Neural progenitor cell (in vitro differentiated cells): ENCODE measurements around the gene OR2T34. TPM values are rescaled to one million over a fixed set of nuclear protein-coding genes. Genes with fewer than 3 reads are reported as not detected.

Experiments
- DNase-seq: peaks from one replicate; pipeline ENCODE4 v3.0.0-alpha.2; 2016; ENCODE audit warnings: low spot score
- H2AFZ ChIP-seq: fragments of 200-600 bp; sonication (generic); replicated peaks from 2 replicates; pipeline ENCODE4 v1.6.1; 2016; ENCODE audit warnings: antibody characterized with exemption
- H3F3A ChIP-seq: fragments of 200-600 bp; sonication (generic); 2 replicates; pipeline ENCODE4 v1.6.1; 2016; ENCODE audit warnings: antibody characterized with exemption, low read depth
- H3K27ac ChIP-seq: fragments of 200-600 bp; sonication (generic); 2 replicates; pipeline ENCODE4 v1.5.1; 2016; ENCODE audit warnings: mild to moderate bottlenecking
- H3K27me3 ChIP-seq: fragments of 200-600 bp; sonication (generic); 2 replicates; pipeline ENCODE4 v1.6.1; 2016; ENCODE audit warnings: mild to moderate bottlenecking, moderate library complexity
- H3K36me3 ChIP-seq: fragments of 200-600 bp; sonication (generic); 2 replicates; pipeline ENCODE4 v1.5.1; 2016
- H3K4me1 ChIP-seq: fragments of 200-600 bp; sonication (generic); 2 replicates; pipeline ENCODE4 v1.6.1; 2016; ENCODE audit warnings: mixed run types
- H3K4me2 ChIP-seq: fragments of 200-600 bp; sonication (generic); 2 replicates; pipeline ENCODE4 v1.6.1; 2016
- H3K4me3 ChIP-seq: fragments of 200-600 bp; sonication (generic); 2 replicates; pipeline ENCODE4 v1.5.1; 2016
- H3K79me2 ChIP-seq: fragments of 200-600 bp; sonication (generic); 2 replicates; pipeline ENCODE4 v1.6.1; 2016; ENCODE audit warnings: low read depth
- H3K9ac ChIP-seq: fragments of 200-600 bp; sonication (generic); 2 replicates; pipeline ENCODE4 v1.6.1; 2016
- H3K9me3 ChIP-seq: fragments of 200-600 bp; sonication (generic); 2 replicates; pipeline ENCODE4 v1.5.1; 2016; ENCODE audit warnings: low read depth
- H4K20me1 ChIP-seq: fragments of 200-600 bp; sonication (generic); 2 replicates; pipeline ENCODE4 v1.6.1; 2016; ENCODE audit warnings: low read depth
- H3K27ac Mint-ChIP-seq: 3 replicates; pipeline ENCODE4 v1.8.0; 2021; ENCODE audit warnings: mixed read lengths
- H3K27me3 Mint-ChIP-seq: 2 replicates; pipeline ENCODE4 v1.8.0; 2022; ENCODE audit warnings: low read depth, mild to moderate bottlenecking, inconsistent platforms, moderate library complexity, mixed read lengths; ENCODE audit not compliant: insufficient read depth
- H3K36me3 Mint-ChIP-seq: 3 replicates; pipeline ENCODE4 v1.8.0; 2021; ENCODE audit warnings: mixed read lengths
- H3K4me1 Mint-ChIP-seq: 3 replicates; pipeline ENCODE4 v1.8.0; 2021; ENCODE audit warnings: mixed read lengths
- H3K4me3 Mint-ChIP-seq: 3 replicates; pipeline ENCODE4 v1.8.0; 2021; ENCODE audit warnings: mild to moderate bottlenecking, moderate library complexity, mixed read lengths
- H3K9me3 Mint-ChIP-seq: 3 replicates; pipeline ENCODE4 v1.8.0; 2020; ENCODE audit warnings: mixed read lengths
- CTCF ChIP-seq: fragments of 200-600 bp; sonication (generic); IDR thresholded peaks from 2 replicates; pipeline ENCODE4 v1.5.1; 2017; ENCODE audit warnings: antibody characterized with exemption, mild to moderate bottlenecking
- EZH2 ChIP-seq: fragments of 200-600 bp; sonication (generic); IDR thresholded peaks from 2 replicates; pipeline ENCODE4 v1.6.1; 2017; ENCODE audit warnings: antibody characterized with exemption, mild to moderate bottlenecking, moderate library complexity
- EZH2phosphoT487 ChIP-seq: fragments of 200-600 bp; sonication (generic); IDR thresholded peaks from 2 replicates; pipeline ENCODE4 v1.6.1; 2017; ENCODE audit warnings: antibody characterized with exemption
- total RNA-seq: library from RNA; depleted of rRNA; stranded (reverse); fragments of >200 nt; gene quantifications from 2 replicates; pipeline ENCODE4 v1.2.3, GENCODE V29; 2015; ENCODE audit warnings: low replicate concordance

OR2T34 gene
- total RNA-seq, 1 donor from 2014 or later = not detected

- Histone ChIP-seq H3K4me1 (no peaks in the 10 kb centered on the region), H3K36me3 (no peaks in the 10 kb centered on the region), H3K4me2 (no peak overlapping the region), H3F3A (no peaks in the 10 kb centered on the region), H3K27ac (no peak overlapping the region), H3K79me2 (no peaks in the 10 kb centered on the region), H3K9ac (no peak overlapping the region), H3K9me3 (peaks cover 43% of the 10 kb centered on the region), H3K4me3 (no peak overlapping the region), H3K27me3 (no peaks in the 10 kb centered on the region), H2AFZ (no peak overlapping the region), H4K20me1 (no peaks in the 10 kb centered on the region)
- no peak for DNase-seq
- Mint-ChIP-seq H3K4me1 (no peaks in the 10 kb centered on the region), H3K4me3 (no peak overlapping the region), H3K36me3 (no peaks in the 10 kb centered on the region), H3K27me3 (peaks cover 2% of the 10 kb centered on the region), H3K27ac (no peak overlapping the region), H3K9me3 (peaks cover 10% of the 10 kb centered on the region)
- TF ChIP-seq EZH2 = no peak
- TF ChIP-seq EZH2phosphoT487 = no peak
- no peak for TF ChIP-seq CTCF
Observed at GRCh38 chr1:248596615-248597014, 22.1 kb upstream of the OR2T34 start.

- Histone ChIP-seq H3K9ac (no peak overlapping the region), H4K20me1 (no peaks in the 10 kb centered on the region), H3F3A (no peaks in the 10 kb centered on the region), H3K36me3 (no peaks in the 10 kb centered on the region), H3K27me3 (no peaks in the 10 kb centered on the region), H3K4me3 (no peak overlapping the region), H3K4me1 (no peaks in the 10 kb centered on the region), H3K4me2 (no peak overlapping the region), H2AFZ (no peak overlapping the region), H3K9me3 (peaks cover 39% of the 10 kb centered on the region), H3K27ac (no peak overlapping the region), H3K79me2 (no peaks in the 10 kb centered on the region)
- Mint-ChIP-seq H3K27me3 (peaks cover 2% of the 10 kb centered on the region), H3K4me3 (no peak overlapping the region), H3K9me3 (peaks cover 7% of the 10 kb centered on the region), H3K36me3 (no peaks in the 10 kb centered on the region), H3K27ac (no peak overlapping the region), H3K4me1 (no peaks in the 10 kb centered on the region)
- TF ChIP-seq EZH2phosphoT487 (no peak), CTCF (no peak), EZH2 (no peak)
- no peak for DNase-seq
Observed at GRCh38 chr1:248593226-248593625, 18.7 kb upstream of the OR2T34 start.

- no peaks in the 10 kb centered on the region for H3K27me3 ChIP-seq
- Mint-ChIP-seq H3K36me3 (no peaks in the 10 kb centered on the region), H3K27ac (no peak overlapping the region), H3K4me3 (no peak overlapping the region), H3K27me3 (peaks cover 2% of the 10 kb centered on the region), H3K9me3 (peaks cover 10% of the 10 kb centered on the region), H3K4me1 (no peaks in the 10 kb centered on the region)
- no peak overlapping the region for H2AFZ ChIP-seq
- no peaks in the 10 kb centered on the region for H3K79me2 ChIP-seq
- no peaks in the 10 kb centered on the region for H4K20me1 ChIP-seq
- no peak overlapping the region for H3K4me2 ChIP-seq
- H3K9ac ChIP-seq = no peak overlapping the region
- no peak for TF ChIP-seq CTCF
- no peak for TF ChIP-seq EZH2
- no peak for TF ChIP-seq EZH2phosphoT487
- H3K9me3 ChIP-seq = peaks cover 36% of the 10 kb centered on the region
- no peak for DNase-seq
- no peaks in the 10 kb centered on the region for H3F3A ChIP-seq
- peaks cover 2% of the 10 kb centered on the region for H3K36me3 ChIP-seq
- H3K4me3 ChIP-seq = no peak overlapping the region
- no peaks in the 10 kb centered on the region for H3K4me1 ChIP-seq
- H3K27ac ChIP-seq = no peak overlapping the region
Observed at GRCh38 chr1:248592655-248593054, 18.1 kb upstream of the OR2T34 start.
